ENCODE results near the gene ROBO3.
A peak's percentile ranks its signal among the peaks of the same experiment; 100 is the strongest.

The ROBO3 gene

DNA sequence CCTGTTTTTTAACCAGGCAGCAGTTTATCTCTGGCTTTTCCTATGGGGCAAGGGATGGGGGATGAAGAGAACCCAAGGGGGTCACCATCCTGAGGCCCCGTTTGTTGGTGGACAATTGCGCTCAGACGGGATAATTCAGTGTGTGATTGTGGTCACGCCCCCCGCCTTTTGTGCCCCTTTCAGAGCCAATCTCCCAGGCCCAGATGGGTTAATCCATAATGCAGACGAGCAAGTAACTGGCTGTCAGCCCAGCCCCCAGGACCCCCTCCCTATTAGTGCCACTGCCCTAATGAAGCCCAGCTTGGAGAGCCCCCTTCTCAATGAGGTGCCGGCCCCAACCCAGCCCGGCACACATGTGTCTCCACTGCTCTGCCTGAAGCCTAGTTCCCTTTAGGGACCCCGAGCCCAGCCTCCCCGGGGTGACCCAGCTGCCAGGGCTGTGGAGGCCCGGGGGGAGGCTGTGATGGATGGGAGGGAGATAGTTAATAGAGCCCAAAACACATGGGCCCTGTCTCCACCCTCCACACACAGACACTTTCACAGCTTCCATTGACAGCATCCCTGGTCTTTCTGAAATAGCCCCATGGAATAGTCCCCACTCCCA is 19.1 kb upstream of the ROBO3 start:
- DNase-seq, result no peak

DNA sequence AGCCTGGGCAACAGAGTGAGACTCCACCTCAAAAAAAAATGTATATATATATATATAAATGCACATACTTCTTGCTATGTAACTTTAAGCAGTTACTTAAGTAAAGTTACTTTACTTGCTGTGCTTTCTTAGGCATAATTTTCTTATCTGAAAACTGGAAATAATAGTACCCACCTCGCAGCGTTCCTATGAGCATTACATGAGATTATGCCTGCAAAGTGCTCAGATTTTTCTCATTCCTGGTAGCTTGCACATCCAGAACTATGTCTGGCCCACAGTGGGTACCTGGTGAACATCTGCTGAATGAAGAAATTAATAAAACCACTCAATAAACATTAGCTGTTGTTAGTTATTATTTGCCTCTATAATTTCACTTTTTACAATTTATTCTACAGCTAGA is 6.1 kb upstream of the ROBO3 start:
- DNase-seq, result no peak

DNA sequence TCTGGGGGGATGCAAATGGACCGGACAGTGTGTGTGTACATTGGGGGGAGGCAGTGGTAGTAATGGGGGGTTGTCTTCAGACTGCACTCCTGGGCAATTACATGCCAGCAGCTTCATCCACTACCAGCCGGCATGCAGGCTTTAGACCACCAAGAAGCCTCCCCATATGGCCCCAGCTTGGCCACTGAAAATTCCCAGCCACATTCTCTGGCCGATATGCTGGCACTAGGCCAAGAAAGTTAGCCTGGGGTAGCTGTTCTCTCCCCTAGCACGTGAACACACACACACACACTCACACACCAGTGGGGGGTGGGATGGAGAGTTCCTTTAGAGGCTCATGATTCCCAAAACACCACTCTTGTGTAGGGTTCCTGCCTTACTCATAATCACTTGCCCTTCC is 3.6 kb upstream of the ROBO3 start:
- no peak for DNase-seq

DNA sequence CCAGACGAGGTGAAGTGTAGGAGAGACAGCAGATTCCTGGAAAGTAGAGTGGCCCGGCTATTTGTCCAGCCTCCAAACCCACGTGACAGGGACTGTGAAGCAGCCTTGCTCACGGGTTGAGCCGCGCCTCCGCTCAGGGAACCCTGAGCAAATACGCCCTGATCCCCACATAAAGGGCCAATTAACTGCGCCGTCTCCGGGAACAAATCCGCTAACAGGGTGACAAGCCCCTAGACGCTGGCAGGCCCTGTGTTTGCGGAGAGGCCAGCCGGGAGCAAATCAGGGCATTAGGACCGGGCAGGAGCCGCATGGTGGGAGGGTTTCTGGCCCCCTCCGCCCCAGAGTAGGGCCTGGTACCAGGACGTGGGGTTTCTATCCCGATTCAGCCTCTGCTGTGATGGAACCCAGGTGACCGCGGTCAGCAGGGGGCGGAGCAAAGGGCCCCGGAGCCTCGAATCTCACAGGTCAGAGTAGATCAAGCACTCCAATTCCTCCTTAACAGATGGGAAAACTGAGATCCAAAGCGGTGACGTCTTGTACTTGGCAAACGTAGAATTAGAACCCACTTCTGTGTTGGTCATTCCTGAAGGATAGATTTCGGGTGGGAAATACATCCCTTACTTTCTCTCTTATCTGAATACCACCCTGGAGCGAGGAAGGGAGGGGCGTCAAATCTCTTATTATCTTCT is 2.0 kb upstream of the ROBO3 start:
- no peak for DNase-seq

DNA sequence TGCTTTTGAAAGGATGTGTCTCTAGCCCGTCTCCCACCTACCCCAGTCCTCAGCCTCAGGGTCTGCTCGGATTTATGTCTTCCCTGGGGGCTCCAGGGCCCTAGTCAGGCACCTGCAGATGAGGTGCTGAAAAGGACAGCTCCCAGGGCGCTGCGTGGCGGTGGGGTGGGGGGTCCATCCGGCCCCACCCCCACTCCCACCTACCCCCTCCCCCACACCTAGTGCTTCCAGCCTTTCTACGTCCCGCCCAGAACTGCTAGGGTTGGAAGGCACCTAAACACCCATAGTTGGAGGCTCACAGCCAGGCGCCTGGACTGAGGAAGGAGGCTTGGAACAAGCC is 1.4 kb upstream of the ROBO3 start:
- no peak for DNase-seq

DNA sequence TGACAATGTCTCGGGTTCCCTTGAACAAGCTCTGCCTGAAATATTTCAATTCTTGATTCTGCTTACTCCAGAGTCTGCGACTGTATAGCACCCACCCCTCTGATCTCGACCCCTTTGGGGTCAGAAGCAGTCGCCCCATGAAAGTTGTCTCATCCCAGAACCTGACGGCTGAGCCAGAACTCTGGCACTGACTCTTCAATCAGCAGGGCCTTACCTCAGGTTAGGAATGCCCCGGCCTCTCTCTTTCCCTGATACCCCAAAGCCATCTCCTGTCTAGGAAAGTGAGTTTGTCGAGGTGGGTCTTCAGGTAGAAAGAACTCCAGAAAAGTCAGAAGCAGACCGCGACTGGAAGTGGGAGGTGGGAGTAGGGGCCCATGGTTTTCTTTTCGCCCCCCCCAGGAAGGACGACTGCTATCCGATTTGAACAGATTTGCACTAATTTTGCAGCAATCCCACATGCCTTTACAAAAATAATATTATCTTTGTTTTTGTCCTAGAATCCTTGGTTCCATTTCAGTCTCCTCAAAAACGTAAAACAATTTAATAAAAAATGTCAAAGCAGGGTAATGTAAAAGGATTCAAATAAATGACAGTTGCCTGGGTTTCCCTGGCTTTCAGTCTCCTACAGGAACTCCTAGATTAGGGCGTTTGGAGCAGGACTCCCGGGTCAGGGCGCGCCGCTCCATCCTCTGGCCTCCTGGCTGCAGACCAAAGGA is 898 bp upstream of the ROBO3 start:
- DNase-seq, result no peak

DNA sequence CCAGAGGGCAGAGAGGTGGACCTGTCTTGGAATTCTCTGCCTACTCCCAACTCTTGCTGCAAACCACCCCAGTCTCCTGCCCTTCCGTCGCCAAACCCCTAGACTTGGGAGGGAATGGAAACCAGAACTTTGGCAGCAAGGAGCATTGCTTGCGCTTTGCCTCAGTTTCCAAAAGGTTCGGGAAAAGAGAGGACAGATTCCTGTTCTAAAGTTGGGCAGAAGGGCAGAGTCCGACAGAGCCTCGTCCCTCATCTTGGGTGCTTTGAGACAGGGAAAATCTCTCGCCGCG is 396 bp upstream of the ROBO3 start:
- DNase-seq, result no peak

DNA sequence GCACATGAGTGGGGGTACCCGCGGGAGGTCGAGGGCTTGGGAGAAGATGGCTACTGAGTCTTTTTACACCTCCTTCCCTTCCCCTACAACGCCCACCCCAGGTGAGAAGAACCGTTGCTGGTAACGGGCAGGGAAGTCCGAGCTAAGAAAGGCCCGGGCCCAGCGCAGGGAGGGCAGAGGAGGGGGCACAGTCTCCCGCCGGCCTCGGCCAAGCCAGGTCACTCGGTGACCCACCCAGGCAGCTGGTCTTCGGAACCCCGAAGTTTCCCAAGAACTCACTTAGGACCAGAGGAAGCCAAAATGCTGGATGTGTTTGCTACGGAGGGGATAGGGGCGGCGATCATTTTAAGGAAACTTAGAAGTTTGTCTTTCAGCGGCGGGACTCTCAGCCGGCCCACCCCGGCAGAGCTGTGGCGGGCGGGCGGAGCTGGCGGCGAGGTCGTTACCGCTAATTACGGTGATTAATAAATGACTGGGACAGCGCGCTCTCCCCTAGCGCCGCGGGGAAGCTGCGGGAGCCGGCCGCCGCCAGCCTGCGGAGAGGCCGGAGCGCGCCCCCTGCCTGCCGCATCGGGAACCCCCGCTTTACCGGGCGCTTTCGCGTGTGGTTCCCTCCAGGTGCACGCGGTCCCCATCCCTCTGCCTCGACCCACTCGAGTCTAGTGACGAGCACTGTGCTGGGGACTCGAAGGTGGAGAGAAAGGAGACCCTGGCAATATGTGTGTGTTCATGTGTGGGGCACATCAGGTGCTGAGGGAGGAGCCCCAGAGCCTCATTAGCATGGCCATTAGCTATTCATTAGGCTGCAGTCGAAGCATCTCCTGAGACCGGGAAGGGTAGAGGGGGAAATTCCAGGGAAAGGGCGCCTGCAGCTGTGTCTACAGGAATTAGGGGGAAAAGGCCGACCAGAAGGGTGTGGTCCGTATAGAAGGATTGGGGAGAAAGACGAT is 945 bp downstream of the ROBO3 start:
- DNase-seq, result peak in 1 of 2 experiments; percentile 21

DNA sequence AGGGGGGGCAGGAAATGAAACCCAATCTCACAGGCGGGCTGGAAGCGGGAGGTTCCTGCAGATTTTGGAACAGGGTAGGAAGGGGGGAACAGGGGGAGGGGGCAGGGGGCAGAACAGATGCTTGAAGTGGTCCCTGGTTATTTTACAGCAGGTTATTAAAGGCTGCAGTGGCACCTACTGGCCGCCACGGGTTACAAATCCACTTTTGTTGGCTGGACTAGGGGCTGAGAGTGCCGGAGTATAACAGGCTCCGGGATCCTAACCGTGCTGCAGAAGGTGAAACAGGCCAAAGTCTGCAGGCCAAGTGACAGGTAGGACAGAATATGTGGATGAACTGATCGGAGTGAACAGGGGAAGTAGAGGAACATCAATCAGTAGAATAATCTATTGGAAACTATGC is 2.5 kb downstream of the ROBO3 start:
- peak in 1 of 2 experiments; percentile 20 for DNase-seq

DNA sequence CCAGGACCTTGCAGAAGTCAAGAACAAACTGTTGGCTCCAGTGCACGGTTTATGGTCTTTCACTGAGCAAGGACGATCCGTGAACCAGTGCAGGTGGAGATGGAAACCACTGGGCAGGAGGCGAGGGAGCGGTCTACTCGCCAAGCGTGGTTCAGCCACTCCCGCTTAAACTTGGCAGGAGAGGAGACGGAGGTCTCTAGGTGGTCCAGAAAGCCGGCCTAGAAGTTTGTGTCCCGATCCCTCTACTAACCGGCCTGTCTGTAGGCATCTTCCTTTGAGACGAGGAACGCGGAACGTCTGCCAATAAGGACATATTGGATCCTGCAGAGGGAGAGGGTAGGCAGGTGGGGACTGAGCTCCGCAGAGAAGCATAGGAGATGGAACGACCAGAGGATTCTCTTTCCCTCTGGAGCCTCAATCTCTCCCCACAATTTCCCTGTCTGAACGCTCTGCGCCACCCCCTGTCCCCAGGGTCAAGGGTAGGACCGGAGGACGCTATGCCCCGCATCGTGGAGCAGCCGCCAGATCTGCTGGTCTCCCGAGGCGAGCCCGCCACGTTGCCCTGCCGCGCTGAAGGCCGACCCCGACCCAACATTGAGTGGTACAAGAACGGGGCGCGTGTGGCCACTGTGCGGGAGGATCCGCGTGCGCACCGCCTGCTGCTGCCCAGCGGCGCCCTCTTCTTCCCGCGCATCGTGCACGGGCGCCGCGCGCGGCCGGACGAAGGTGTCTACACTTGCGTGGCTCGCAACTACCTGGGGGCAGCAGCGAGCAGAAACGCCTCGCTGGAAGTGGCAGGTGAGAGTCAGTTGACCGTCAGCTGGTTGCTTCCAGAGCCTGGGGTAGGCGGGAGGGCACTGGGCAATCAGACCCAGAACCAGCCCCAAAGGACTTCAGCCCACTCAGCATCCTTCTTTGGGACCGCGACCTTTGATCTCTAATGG is 3.4 kb downstream of the ROBO3 start:
- no peak for DNase-seq

DNA sequence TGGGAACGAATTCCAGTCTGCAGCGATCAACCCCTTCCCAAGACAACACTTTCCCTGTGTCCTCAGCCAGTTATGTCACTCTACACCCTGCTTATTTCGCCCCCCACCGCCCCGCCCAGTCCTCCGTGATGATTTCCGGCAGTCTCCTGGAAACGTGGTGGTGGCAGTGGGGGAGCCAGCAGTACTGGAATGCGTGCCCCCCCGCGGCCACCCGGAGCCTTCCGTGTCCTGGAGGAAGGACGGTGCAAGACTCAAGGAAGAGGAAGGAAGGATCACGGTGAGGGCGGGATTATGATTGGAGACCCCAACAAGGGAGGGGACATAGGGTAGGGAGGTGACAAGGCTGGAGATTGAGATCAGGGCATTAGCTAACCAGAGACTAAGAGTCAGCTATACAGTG is 4.1 kb downstream of the ROBO3 start:
- no peak for DNase-seq

DNA sequence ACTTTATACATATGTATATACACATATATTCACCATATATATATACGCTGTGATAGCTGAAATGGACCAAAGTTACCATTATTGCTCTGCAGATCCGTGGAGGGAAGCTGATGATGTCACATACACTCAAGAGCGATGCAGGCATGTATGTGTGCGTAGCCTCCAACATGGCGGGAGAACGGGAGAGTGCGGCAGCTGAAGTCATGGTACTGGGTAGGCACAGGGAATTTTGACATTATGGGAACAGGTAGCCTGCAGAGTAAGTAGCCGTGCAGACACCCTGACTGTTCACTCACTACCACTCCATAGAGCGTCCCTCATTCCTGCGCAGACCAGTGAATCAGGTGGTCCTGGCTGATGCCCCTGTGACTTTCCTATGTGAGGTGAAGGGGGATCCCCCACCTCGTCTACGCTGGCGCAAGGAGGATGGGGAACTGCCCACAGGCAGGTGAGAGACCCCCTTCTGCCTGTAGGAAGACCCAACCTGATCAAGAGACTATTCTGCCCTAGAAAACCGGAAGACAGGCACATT is 4.7 kb downstream of the ROBO3 start:
- DNase-seq, result no peak

DNA sequence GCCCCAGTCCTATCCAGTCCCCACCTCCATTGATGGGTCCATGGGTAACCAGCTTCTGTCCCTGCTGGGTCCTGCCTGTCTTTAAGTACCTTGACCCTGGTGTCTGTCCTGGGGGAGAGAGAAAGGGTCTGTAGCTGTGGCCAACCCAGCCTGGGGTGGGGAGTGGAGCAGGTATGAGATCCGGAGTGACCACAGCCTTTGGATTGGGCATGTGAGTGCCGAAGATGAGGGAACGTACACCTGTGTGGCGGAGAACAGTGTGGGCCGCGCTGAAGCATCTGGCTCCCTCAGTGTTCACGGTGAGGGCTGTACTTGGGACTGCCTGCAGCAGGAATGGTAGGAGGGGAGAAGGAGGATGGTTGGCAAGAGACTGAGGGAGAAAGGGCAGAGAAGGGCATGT is 5.2 kb downstream of the ROBO3 start:
- no peak for DNase-seq

DNA sequence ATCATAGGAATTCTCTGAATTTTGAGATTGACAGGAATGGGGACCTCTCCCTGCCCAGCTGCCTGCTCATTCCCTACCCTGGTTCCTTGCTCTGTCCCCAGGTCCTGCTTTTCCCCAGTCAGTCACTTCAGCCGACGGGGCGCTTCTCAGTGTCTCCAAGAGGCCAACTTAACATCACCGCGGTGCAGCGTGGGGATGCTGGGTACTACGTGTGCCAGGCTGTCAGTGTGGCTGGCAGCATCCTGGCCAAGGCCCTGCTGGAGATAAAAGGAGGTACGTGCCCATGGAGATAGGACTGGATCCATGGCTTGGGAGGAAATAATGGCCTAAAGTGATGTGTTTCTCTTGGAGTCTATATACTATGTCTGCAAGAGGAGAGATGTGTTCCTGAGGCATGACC is 7.0 kb downstream of the ROBO3 start:
- DNase-seq, result no peak

DNA sequence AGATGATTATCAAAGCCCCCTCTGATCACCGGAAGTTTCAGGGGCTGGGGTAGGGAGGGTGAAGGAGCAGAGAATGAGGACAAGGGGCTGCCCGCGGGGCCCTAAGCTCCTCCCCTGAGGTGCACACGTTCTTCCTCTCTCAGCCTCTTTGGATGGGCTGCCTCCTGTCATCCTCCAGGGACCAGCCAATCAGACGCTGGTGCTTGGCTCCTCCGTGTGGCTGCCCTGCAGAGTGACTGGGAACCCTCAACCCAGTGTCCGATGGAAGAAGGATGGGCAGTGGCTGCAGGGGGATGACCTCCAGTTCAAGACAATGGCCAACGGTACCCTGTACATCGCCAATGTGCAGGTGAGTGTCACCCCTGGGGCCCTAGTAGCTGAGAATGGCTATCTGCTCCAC is 7.5 kb downstream of the ROBO3 start:
- no peak for DNase-seq

DNA sequence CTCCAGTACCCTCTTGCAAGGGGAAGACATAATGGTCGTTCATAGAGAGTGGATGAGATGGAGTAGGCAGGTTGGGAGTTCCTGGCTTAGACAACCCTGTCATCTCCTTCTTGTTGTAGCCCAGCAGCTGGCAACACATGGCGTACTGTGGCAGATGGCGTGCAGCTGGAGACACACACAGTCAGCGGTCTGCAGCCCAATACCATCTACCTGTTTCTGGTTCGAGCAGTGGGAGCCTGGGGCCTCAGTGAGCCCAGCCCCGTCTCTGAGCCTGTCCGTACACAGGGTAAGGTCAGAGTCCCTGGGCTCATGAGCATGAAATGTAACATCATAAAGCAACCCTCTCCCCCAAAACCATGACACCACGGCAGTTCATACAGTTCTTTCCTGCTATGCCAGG is 8.7 kb downstream of the ROBO3 start:
- no peak for DNase-seq

DNA sequence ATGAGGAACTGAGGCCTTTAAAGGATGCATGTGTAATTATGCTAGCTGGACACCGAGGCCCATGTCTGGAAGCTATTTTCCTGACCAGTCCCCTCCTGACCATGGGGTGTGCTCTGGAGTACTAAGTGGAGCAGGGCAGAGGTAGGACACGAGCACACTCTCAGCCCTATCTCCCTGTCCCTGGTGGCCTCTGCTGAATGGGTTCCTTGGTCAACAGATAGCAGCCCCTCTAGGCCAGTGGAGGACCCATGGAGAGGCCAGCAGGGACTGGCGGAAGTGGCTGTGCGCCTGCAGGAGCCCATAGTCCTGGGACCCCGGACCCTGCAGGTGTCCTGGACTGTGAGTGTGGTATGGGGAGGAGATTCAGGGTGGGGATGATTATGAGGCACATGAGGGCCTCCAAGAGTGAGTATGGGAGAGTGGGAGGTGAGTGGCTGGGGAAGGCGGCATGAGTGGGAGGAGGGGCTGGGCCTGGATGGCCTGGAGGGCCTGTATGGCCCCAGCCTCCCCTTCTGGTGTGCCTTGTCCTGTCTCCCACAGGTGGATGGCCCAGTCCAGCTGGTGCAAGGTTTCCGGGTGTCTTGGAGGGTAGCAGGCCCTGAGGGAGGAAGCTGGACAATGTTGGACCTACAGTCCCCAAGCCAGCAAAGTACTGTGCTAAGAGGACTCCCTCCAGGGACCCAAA is 9.5 kb downstream of the ROBO3 start:
- no peak for DNase-seq

DNA sequence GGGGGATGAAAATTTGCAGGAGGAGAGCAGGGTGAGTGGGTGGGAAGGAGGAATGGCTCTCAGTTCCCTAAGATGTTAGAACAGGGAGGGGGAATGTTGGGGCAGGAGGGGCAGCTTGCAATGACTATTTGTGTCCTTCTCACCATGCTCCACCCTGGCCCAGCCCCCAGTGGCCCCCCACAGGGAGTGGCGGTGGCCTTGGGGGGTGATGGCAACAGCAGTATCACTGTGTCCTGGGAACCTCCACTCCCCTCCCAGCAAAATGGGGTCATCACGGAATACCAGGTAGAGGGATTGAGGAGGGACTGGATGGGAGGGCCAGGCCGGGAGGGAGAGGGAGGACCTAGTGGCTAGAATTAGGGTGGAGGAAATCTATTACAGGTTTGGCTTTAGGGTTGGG is 10.2 kb downstream of the ROBO3 start:
- no peak for DNase-seq

DNA sequence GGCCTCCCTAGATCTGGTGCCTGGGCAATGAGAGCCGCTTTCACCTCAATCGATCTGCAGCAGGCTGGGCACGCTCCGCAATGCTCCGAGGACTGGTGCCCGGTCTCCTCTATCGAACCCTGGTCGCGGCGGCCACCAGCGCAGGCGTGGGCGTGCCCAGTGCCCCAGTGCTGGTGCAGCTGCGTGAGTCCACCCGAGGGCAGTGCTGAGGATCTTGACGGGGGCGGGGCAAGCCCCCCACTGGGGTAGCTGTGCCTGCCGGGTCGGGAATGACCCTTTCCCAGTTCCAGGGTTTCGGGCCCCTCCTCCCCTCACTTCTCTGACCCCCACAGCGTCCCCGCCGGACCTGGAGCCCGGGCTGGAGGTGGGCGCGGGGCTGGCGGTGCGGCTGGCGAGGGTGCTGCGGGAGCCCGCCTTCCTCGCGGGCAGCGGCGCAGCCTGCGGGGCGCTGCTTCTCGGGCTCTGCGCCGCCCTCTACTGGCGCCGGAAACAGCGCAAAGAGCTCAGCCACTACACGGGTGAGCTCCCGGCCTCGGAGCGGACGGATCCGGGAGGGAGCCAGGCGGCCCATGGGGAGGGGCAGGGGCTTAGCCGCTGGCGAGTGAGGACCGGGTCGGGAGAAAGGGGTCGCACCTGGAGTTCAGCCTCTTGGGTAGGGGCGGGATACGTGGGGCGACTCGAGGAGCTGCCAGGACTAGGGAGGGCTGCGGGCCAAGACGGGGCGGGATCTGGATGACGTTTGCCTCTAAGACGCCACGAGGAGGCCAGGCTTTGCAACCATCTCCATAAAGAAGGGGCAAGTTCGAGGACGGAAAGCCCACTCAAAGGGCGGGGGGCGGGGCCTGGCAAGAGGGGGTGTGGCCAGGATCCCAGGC is 10.9 kb downstream of the ROBO3 start:
- peak; percentile 87 to 88 for DNase-seq

DNA sequence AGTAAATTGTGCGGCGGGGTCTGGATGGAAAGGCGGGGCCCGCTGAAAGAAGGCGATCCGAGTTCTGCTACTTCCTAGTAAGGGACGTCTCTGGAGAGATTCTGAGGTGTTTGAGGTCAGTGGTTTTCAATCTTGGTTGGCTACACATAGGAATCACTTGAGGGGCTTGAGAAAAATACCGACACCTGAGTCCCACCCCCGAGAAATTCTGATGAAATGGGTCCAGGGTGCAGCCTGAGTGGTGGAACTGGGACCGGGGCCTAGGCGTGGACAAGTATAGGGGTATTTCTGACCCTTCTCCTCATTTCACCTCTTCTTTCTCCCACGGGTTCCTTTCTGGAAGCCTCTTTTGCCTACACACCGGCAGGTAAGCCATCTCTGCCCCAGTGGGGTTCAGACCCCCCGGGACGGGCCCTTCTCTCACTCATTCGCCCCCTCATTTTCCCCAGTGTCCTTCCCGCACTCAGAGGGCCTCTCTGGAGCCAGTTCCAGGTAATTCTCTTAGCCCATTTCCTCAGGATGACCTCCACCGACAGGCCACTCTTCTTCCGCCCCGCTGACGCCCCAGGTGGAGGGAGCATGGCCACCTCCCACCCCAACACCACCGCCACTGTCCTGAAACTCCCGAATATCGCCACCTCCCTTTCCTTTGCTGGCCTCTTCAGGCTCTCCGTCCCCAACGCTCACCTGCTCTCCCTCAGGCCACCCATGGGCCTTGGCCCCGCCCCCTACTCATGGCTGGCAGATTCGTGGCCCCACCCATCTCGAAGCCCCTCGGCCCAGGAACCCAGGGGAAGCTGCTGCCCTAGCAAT is 11.8 kb downstream of the ROBO3 start:
- DNase-seq, result no peak
